Measurements from ENCODE around the gene PBX2. TPM values are rescaled to one million over a fixed set of nuclear protein-coding genes. Genes with fewer than 3 reads are reported as not detected.

PBX2 gene
- total RNA-seq, 3 donors from 2014 or later: 32.3 to 61.6 (median 48.5) TPM

- Histone ChIP-seq H3K9me3 (no peaks in the 10 kb centered on the region), H3K27me3 (no peaks in the 10 kb centered on the region), H3K36me3 (no peaks in the 10 kb centered on the region), H3K4me3 (no peak overlapping the region), H3K4me1 (no peaks in the 10 kb centered on the region), H3K27ac (peak overlapping the region; percentile 2 to 61)
- TF ChIP-seq CTCF (IDR thresholded peaks at IDR 0.05): no peak
- intact Hi-C loops (cut with DNase I; ENCODE audit: low total_unique reads): no loop called here
- DNase-seq (ENCODE audit: low spot score in 2 of 2): no peak
Observed at GRCh38 chr6:32163559-32164258, 26.3 kb downstream of the PBX2 start.

- Histone ChIP-seq H3K4me1 (peaks cover 0 to 11% of the 10 kb centered on the region in 2 donors), H3K4me3 (no peak overlapping the region), H3K36me3 (no peaks in the 10 kb centered on the region), H3K27ac (no peak overlapping the region), H3K9me3 (no peaks in the 10 kb centered on the region), H3K27me3 (no peaks in the 10 kb centered on the region)
- intact Hi-C loops (cut with DNase I; ENCODE audit: low total_unique reads): no loop called here
- no peak for DNase-seq (ENCODE audit: low spot score in 2 of 2)
- no peak for TF ChIP-seq CTCF (IDR thresholded peaks at IDR 0.05)
- no peak for TF ChIP-seq POLR2AphosphoS5 (IDR thresholded peaks at IDR 0.05)
- no peak for TF ChIP-seq POLR2A (IDR thresholded peaks at IDR 0.05)
Observed at GRCh38 chr6:32158052-32158451, 31.9 kb downstream of the PBX2 start.

- Histone ChIP-seq H3K27ac (no peak overlapping the region), H3K9me3 (no peaks in the 10 kb centered on the region), H3K36me3 (no peaks in the 10 kb centered on the region), H3K4me1 (peaks cover 0 to 11% of the 10 kb centered on the region in 2 donors), H3K4me3 (no peak overlapping the region), H3K27me3 (no peaks in the 10 kb centered on the region)
- DNase-seq (ENCODE audit: low spot score in 2 of 2): no peak
- intact Hi-C loops (cut with DNase I; ENCODE audit: low total_unique reads): no loop called here
- TF ChIP-seq POLR2A (IDR thresholded peaks at IDR 0.05) (no peak), POLR2AphosphoS5 (IDR thresholded peaks at IDR 0.05) (no peak), CTCF (IDR thresholded peaks at IDR 0.05) (no peak)
Observed at GRCh38 chr6:32156891-32157290, 33.1 kb downstream of the PBX2 start.

GRCh38 chr6:32154514-32155161 lies 35.4 kb downstream of the PBX2 start:
- H3K4me1 ChIP-seq: peaks cover 0 to 11% of the 10 kb centered on the region in 2 donors
- peak; percentile 39 to 70 (median 50) for TF ChIP-seq CTCF (IDR thresholded peaks at IDR 0.05)
- TF ChIP-seq POLR2A (IDR thresholded peaks at IDR 0.05): no peak
- no peaks in the 10 kb centered on the region for H3K36me3 ChIP-seq
- intact Hi-C loops (cut with DNase I; ENCODE audit: low total_unique reads): no loop called here
- peak; percentile 61 to 69 for DNase-seq (ENCODE audit: low spot score in 2 of 2)
- no peaks in the 10 kb centered on the region for H3K9me3 ChIP-seq
- peak overlapping the region; percentile 76 to 84 (median 82) for H3K4me3 ChIP-seq
- H3K27me3 ChIP-seq: no peaks in the 10 kb centered on the region
- H3K27ac ChIP-seq: peak overlapping the region; percentile 89 to 98

Measured in breast epithelium (tissue), 4 donors.